Effector memory CD4-positive, alpha-beta T cell (primary cell): ENCODE results near the gene ARL2BP.
A peak's percentile ranks its signal among the peaks of the same experiment; 100 is the strongest.
"Not testable (repeated sequence)": the region's sequence is repeated elsewhere in the genome, so short reads cannot be mapped to it uniquely, and the experiment has no call there.

Source experiments
- DNase-seq, 3 donors: peaks; one replicate each; pipeline ENCODE4 v3.0.0-alpha.2; 2020
- H3K27ac ChIP-seq: 2 replicates; pipeline ENCODE4 v1.7.0; 2013; ENCODE audit warnings: mild to moderate bottlenecking, low read length, moderate library complexity; ENCODE audit not compliant: insufficient read depth, poor library complexity, severe bottlenecking
- H3K27me3 ChIP-seq: replicated peaks from 2 replicates; pipeline ENCODE4 v1.7.0; 2013; ENCODE audit warnings: mild to moderate bottlenecking, low read length; ENCODE audit not compliant: insufficient read depth, control insufficient read depth, poor library complexity, severe bottlenecking
- H3K36me3 ChIP-seq: 2 replicates; pipeline ENCODE4 v1.7.0; 2013; ENCODE audit warnings: mild to moderate bottlenecking, low read length, moderate library complexity; ENCODE audit not compliant: control insufficient read depth, insufficient read depth
- H3K4me1 ChIP-seq: 2 replicates; pipeline ENCODE4 v1.7.0; 2013; ENCODE audit warnings: low read length, mild to moderate bottlenecking; ENCODE audit not compliant: control insufficient read depth, insufficient read depth, poor library complexity, severe bottlenecking
- H3K4me3 ChIP-seq: 2 replicates; pipeline ENCODE4 v1.7.0; 2013; ENCODE audit warnings: low read length, low read depth, mild to moderate bottlenecking; ENCODE audit not compliant: insufficient read depth, poor library complexity, severe bottlenecking
- H3K9me3 ChIP-seq: 2 replicates; pipeline ENCODE4 v1.7.0; 2013; ENCODE audit warnings: mild to moderate bottlenecking, low read length, moderate library complexity; ENCODE audit not compliant: control insufficient read depth
- total RNA-seq, 3 donors: gene quantifications; one replicate each; lab custom pipeline; 2026; lab: John Stamatoyannopoulos, UW

ARL2BP gene
- 52.2 to 68.8 (median 57.5) reads per million in 3 donors for total RNA-seq

- Histone ChIP-seq H3K9me3 (no peaks in the 10 kb centered on the region), H3K27me3 (no peaks in the 10 kb centered on the region), H3K4me1 (peaks cover 6% of the 10 kb centered on the region), H3K27ac (peak within 1 kb of the TSS; percentile 82), H3K4me3 (peak within 1 kb of the TSS; percentile 67), H3K36me3 (peaks cover 16% of the 10 kb centered on the region)
- peak; percentile 94 to 97 (median 95) for DNase-seq
Measured at GRCh38 chr16:57244767-57245471, at the start of gene ARL2BP. TSS of gene ARL2BP (plus strand) at chr16:57245259. CDS start at chr16:57245368, 109 bp downstream.

DNA sequence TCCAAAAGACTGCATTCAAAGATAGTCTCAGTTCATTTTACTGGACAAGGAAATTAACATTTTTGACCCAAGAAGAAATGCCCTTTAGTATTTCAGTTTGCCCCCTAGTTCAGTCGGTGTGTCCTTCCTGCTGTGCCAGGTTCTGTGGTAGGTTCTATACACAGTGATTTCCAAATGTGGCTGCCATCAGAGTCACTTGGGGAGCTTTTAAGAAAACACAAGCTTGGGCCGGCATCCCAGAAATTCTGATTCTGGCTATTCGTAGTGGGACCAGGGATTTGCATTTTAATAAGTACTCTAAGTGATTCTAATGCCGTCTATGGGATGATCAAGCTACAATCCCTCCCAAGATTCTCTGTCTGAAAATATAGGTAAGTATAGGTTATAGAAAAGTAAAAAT, 48.8 kb upstream of the ARL2BP start:
- Histone ChIP-seq H3K27ac (no peak overlapping the region), H3K4me3 (no peak overlapping the region), H3K9me3 (no peaks in the 10 kb centered on the region), H3K4me1 (no peaks in the 10 kb centered on the region), H3K27me3 (no peaks in the 10 kb centered on the region), H3K36me3 (no peaks in the 10 kb centered on the region)
- no peak for DNase-seq

- Histone ChIP-seq H3K27ac (no peak overlapping the region), H3K36me3 (no peaks in the 10 kb centered on the region), H3K27me3 (no peaks in the 10 kb centered on the region), H3K4me3 (no peak overlapping the region), H3K9me3 (no peaks in the 10 kb centered on the region), H3K4me1 (no peaks in the 10 kb centered on the region)
- no peak for DNase-seq
Measured at GRCh38 chr16:57196753-57197152, 48.3 kb upstream of the ARL2BP start.

DNA sequence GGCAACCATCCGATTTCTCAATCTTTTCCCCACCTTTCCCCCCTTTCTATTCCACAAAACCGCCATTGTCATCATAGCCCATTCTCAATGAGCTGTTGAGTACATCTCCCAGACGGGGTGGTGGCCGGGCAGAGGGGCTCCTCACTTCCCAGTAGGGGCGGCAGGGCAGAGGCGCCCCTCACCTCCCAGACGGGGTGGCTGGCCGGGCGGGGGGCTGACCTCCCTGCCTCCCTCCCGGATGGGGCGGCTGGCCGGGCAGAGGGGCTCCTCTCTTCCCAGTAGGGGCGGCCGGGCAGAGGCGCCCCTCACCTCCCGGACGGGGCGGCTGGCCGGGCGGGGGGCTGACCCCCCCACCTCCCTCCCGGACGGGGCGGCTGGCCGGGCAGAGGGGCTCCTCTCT, 44.7 kb upstream of the ARL2BP start:
- H3K27me3 ChIP-seq, H3K4me3 ChIP-seq, H3K4me1 ChIP-seq, DNase-seq, H3K9me3 ChIP-seq, H3K27ac ChIP-seq: not testable (repeated sequence)
- H3K36me3 ChIP-seq = peaks cover 11% of the 10 kb centered on the region

- H3K36me3 ChIP-seq = peaks cover 17% of the 10 kb centered on the region
- not testable (repeated sequence) for H3K27me3 ChIP-seq, H3K9me3 ChIP-seq, DNase-seq, H3K4me1 ChIP-seq, H3K27ac ChIP-seq, H3K4me3 ChIP-seq
Measured at GRCh38 chr16:57200926-57201325, 44.1 kb upstream of the ARL2BP start.

- H3K4me3 ChIP-seq = no peak overlapping the region
- no peak overlapping the region for H3K27ac ChIP-seq
- H3K36me3 ChIP-seq = peaks cover 27% of the 10 kb centered on the region
- no peaks in the 10 kb centered on the region for H3K4me1 ChIP-seq
- no peaks in the 10 kb centered on the region for H3K27me3 ChIP-seq
- no peaks in the 10 kb centered on the region for H3K9me3 ChIP-seq
- no peak for DNase-seq
Measured at GRCh38 chr16:57202095-57202886, 42.8 kb upstream of the ARL2BP start.

DNA sequence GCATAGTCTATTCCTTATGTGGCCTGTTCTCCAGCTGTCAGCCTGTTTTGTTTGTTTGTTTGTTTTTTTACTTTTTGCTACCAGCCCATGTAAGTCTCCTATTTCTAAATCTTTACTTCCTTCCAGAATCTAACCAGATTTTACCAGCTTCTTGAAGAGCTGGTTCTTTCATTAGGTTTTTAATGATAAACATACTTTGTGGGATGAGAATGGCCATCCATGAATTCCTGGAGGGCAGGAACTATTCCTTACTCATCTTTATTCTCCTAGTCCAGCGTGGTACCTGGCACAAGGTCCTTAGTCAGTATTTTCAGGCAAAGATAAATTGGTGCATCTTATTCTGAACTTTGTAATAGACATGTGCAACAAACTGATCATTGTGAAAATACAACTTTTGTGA, 41.6 kb upstream of the ARL2BP start:
- DNase-seq = no peak
- Histone ChIP-seq H3K4me3 (no peak overlapping the region), H3K36me3 (peaks cover 34% of the 10 kb centered on the region)

GRCh38 chr16:57204675-57205074, 40.4 kb upstream of the ARL2BP start:
- H3K4me3 ChIP-seq = no peak overlapping the region
- H3K4me1 ChIP-seq = no peaks in the 10 kb centered on the region
- no peak overlapping the region for H3K27ac ChIP-seq
- DNase-seq = no peak
- no peaks in the 10 kb centered on the region for H3K9me3 ChIP-seq
- peaks cover 40% of the 10 kb centered on the region for H3K36me3 ChIP-seq
- no peaks in the 10 kb centered on the region for H3K27me3 ChIP-seq

More for the DNA sequence above, 41.6 kb upstream of the ARL2BP start:
- Histone ChIP-seq H3K4me1 (no peaks in the 10 kb centered on the region), H3K27me3 (no peaks in the 10 kb centered on the region), H3K27ac (no peak overlapping the region), H3K9me3 (no peaks in the 10 kb centered on the region)

GRCh38 chr16:57208926-57209325, 36.1 kb upstream of the ARL2BP start:
- H3K36me3 ChIP-seq = peaks cover 57% of the 10 kb centered on the region
- H3K27me3 ChIP-seq = no peaks in the 10 kb centered on the region
- H3K9me3 ChIP-seq = no peaks in the 10 kb centered on the region
- no peak for DNase-seq
- no peaks in the 10 kb centered on the region for H3K4me1 ChIP-seq
- no peak overlapping the region for H3K27ac ChIP-seq
- no peak overlapping the region for H3K4me3 ChIP-seq

GRCh38 chr16:57209780-57210179, 35.3 kb upstream of the ARL2BP start:
- Histone ChIP-seq H3K27me3 (no peaks in the 10 kb centered on the region), H3K36me3 (peaks cover 59% of the 10 kb centered on the region), H3K9me3 (no peaks in the 10 kb centered on the region), H3K4me1 (no peaks in the 10 kb centered on the region), H3K27ac (no peak overlapping the region), H3K4me3 (no peak overlapping the region)
- DNase-seq = no peak
